SK-N-MC (cell line): ENCODE data around the gene MYD88.

Source experiments
- EZH2 ChIP-seq: fragments of 200-600 bp; sonication (generic); IDR thresholded peaks from one replicate; pipeline ENCODE4 v1.6.1; 2017; ENCODE audit warnings: antibody characterized with exemption
- POLR2AphosphoS5 ChIP-seq: IDR thresholded peaks from 2 replicates; pipeline ENCODE4 v1.6.1; 2012; ENCODE audit warnings: mild to moderate bottlenecking, low read depth, low read length, borderline replicate concordance

DNA sequence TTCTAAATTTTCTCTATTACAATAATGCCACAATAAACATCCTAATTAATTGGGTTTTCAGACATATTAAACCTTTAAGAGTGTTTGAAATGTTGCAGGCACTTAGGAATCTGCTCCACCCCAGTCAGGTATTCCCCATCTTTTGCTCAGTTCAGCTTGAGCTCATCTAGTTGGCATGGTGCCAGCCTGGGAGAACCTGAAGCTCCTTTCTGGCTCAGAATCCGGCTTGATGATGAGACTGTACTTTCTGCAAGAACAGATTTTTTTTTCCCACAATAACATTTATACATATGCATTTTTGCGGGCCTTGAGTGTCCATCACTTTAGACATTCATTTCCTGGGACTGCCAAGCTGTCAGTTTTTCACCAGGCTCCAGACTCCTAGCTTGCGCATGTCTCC is 19.1 kb downstream of the MYD88 start:
- TF ChIP-seq EZH2, result no peak
- TF ChIP-seq POLR2AphosphoS5, result no peak
